HCT116 (cell line): ENCODE results near the gene SNX25. TPM values are rescaled to one million over a fixed set of nuclear protein-coding genes. Genes with fewer than 3 reads are reported as not detected.

Experiments
- CEBPB ChIP-seq: IDR thresholded peaks from 2 replicates; pipeline ENCODE4 v1.6.1; 2012; ENCODE audit warnings: low read depth
- SIN3A ChIP-seq: IDR thresholded peaks from 2 replicates; pipeline ENCODE4 v1.6.1; 2012; ENCODE audit warnings: low read depth
- TCF7L2 ChIP-seq: IDR thresholded peaks from 2 replicates; pipeline ENCODE4 v1.7.0; 2011; ENCODE audit warnings: borderline replicate concordance, inconsistent platforms; ENCODE audit not compliant: insufficient read depth, insufficient read length; ENCODE audit errors: extremely low read depth
- total RNA-seq: library from RNA; stranded (reverse); gene quantifications from one replicate; pipeline ENCODE4 v1.2.1, GENCODE V29; 2021; ENCODE audit not compliant: unreplicated experiment
- TF ChIP-seq, protein P1 (sequence below): IDR thresholded peaks from 2 replicates; pipeline ENCODE4 v1.6.1; 2012; ENCODE audit warnings: low read depth

The SNX25 gene
- total RNA-seq, 1 experiment from 2014 or later = 20.9 TPM

DNA sequence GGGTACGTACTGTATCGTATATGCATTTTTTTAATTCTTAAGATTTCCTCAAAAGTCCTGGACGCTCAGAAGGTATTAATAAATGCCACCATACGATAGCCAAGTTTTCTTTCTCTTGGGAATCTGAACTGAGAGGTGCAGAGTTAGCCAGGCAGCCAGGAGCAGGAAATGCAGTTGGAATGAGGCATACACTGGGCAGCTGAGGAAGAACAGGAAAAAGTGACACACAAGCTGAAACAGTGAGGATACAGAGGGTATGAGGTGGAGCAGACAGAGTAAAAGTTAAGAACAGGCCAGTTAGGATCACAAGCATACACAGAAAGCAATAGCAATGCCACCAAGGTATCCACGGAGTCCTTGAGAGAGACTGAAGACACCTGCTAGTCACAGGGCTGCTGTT is 203.0 kb downstream of the SNX25 start (continued):
- TF ChIP-seq, protein P1, sequence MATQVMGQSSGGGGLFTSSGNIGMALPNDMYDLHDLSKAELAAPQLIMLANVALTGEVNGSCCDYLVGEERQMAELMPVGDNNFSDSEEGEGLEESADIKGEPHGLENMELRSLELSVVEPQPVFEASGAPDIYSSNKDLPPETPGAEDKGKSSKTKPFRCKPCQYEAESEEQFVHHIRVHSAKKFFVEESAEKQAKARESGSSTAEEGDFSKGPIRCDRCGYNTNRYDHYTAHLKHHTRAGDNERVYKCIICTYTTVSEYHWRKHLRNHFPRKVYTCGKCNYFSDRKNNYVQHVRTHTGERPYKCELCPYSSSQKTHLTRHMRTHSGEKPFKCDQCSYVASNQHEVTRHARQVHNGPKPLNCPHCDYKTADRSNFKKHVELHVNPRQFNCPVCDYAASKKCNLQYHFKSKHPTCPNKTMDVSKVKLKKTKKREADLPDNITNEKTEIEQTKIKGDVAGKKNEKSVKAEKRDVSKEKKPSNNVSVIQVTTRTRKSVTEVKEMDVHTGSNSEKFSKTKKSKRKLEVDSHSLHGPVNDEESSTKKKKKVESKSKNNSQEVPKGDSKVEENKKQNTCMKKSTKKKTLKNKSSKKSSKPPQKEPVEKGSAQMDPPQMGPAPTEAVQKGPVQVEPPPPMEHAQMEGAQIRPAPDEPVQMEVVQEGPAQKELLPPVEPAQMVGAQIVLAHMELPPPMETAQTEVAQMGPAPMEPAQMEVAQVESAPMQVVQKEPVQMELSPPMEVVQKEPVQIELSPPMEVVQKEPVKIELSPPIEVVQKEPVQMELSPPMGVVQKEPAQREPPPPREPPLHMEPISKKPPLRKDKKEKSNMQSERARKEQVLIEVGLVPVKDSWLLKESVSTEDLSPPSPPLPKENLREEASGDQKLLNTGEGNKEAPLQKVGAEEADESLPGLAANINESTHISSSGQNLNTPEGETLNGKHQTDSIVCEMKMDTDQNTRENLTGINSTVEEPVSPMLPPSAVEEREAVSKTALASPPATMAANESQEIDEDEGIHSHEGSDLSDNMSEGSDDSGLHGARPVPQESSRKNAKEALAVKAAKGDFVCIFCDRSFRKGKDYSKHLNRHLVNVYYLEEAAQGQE = no peak
- no peak for TF ChIP-seq SIN3A
- TF ChIP-seq CEBPB = no peak
- TF ChIP-seq TCF7L2 = no peak

Other genes starting within 250 kb of the SNX25 start
- gene HELT, start 191.1 kb upstream of the SNX25 start, total RNA-seq = not detected
- gene SLC25A4, start 66.3 kb upstream of the SNX25 start, total RNA-seq = 27.9 TPM
- gene CFAP97, start 5.6 kb upstream of the SNX25 start, total RNA-seq = 57.7 TPM
- gene LRP2BP, start 186.3 kb downstream of the SNX25 start, total RNA-seq = 2.9 TPM
- gene ANKRD37, start 187.2 kb downstream of the SNX25 start, total RNA-seq = 29.9 TPM
- 29.4 TPM for gene UFSP2, start 216.4 kb downstream of the SNX25 start, total RNA-seq